Activated naive CD4-positive, alpha-beta T cell treated with anti-CD3 and anti-CD28 coated beads, Interleukin-2, amount 50 U/mL, for 72 hours (primary cell): ENCODE data around the gene TIPIN. TPM values are rescaled to one million over a fixed set of nuclear protein-coding genes. Genes with fewer than 3 reads are reported as not detected.
"Not testable (repeated sequence)": the region's sequence is repeated elsewhere in the genome, so short reads cannot be mapped to it uniquely, and the experiment has no call there.

Source experiments
- ATAC-seq, 2 donors: fragments of 150-1000 bp; cut with Tn5 transposase; 2 replicates each; pipeline ENCODE4 v1.10.0; 2021; ENCODE audit warnings: mild to moderate bottlenecking in 2 of 2, moderate library complexity in 2 of 2
- DNase-seq, 2 donors: peaks; one replicate each; pipeline ENCODE4 v3.0.0; 2021 to 2022; ENCODE audit warnings: low spot score in 2 of 2
- H3K27ac Mint-ChIP-seq, 2 donors: one replicate each; pipeline ENCODE4 v1.8.0; 2022; ENCODE audit warnings: mild to moderate bottlenecking in 2 of 2, mixed read lengths in 2 of 2
- H3K36me3 Mint-ChIP-seq, 2 donors: one replicate each; pipeline ENCODE4 v1.8.0; 2022; ENCODE audit warnings: mixed read lengths in 2 of 2
- H3K9me3 Mint-ChIP-seq, 2 donors: one replicate each; pipeline ENCODE4 v1.8.0; 2022; ENCODE audit warnings: mixed read lengths in 2 of 2
- total RNA-seq, 2 donors: library from RNA; stranded (reverse); gene quantifications; one replicate each; pipeline ENCODE4 v1.2.3, GENCODE V29; 2022

TIPIN gene
- 10 to 100 TPM; 27.9 to 36.3 TPM for total RNA-seq

- H3K27ac Mint-ChIP-seq, result peak within 1 kb of the TSS; percentile 94 to 99
These were observed at the start of gene TIPIN for GRCh38 chr15:66356359-66357236. Gene TIPIN, minus strand, starts transcription at chr15:66356685. Its CDS starts 3,738 bp downstream, at chr15:66352947.

GRCh38 chr15:66405615-66406014, 49.1 kb upstream of the TIPIN start:
- DNase-seq (no peak), ATAC-seq (no peak)
- no peak overlapping the region for H3K27ac Mint-ChIP-seq

More at GRCh38 chr15:66356359-66357236, at the start of gene TIPIN:
- ATAC-seq, result peak; percentile 97 to 99
- Mint-ChIP-seq H3K9me3 (no peaks in the 10 kb centered on the region), H3K36me3 (peaks cover 16 to 26% of the 10 kb centered on the region in 2 donors)
- DNase-seq, result peak; percentile 97 to 98

GRCh38 chr15:66405007-66405406, 48.5 kb upstream of the TIPIN start:
- H3K9me3 Mint-ChIP-seq, result no peaks in the 10 kb centered on the region
- no peak for DNase-seq
- ATAC-seq, result no peak
- peaks cover 0 to 29% of the 10 kb centered on the region in 2 donors for H3K36me3 Mint-ChIP-seq
- H3K27ac Mint-ChIP-seq, result no peak overlapping the region

More at GRCh38 chr15:66405615-66406014, 49.1 kb upstream of the TIPIN start:
- Mint-ChIP-seq H3K9me3 (no peaks in the 10 kb centered on the region), H3K36me3 (peaks cover 0 to 24% of the 10 kb centered on the region in 2 donors)

- Mint-ChIP-seq H3K9me3 (no peaks in the 10 kb centered on the region), H3K36me3 (peaks cover 0 to 29% of the 10 kb centered on the region in 2 donors), H3K27ac (peak overlapping the region in 1 of 2 donors; percentile 24)
- no peak for ATAC-seq
- DNase-seq, result no peak
These were observed 48.0 kb upstream of the TIPIN start for GRCh38 chr15:66404532-66404931.

- Mint-ChIP-seq H3K36me3 (peaks cover 0 to 29% of the 10 kb centered on the region in 2 donors), H3K9me3 (no peaks in the 10 kb centered on the region), H3K27ac (no peak overlapping the region)
- ATAC-seq (no peak), DNase-seq (no peak)
These were observed 47.6 kb upstream of the TIPIN start for GRCh38 chr15:66404122-66404521.

GRCh38 chr15:66403323-66403722, 46.8 kb upstream of the TIPIN start:
- DNase-seq, result no peak
- Mint-ChIP-seq H3K27ac (no peak overlapping the region), H3K9me3 (no peaks in the 10 kb centered on the region), H3K36me3 (peaks cover 0 to 29% of the 10 kb centered on the region in 2 donors)
- ATAC-seq, result no peak

- DNase-seq (no peak), ATAC-seq (no peak)
- Mint-ChIP-seq H3K9me3 (no peaks in the 10 kb centered on the region), H3K27ac (no peak overlapping the region), H3K36me3 (peaks cover 0 to 29% of the 10 kb centered on the region in 2 donors)
These were observed 46.3 kb upstream of the TIPIN start for GRCh38 chr15:66402761-66403284.

GRCh38 chr15:66401130-66402021, 44.9 kb upstream of the TIPIN start:
- peaks cover 0 to 36% of the 10 kb centered on the region in 2 donors for H3K36me3 Mint-ChIP-seq
- DNase-seq, result no peak
- peak; percentile 64 to 73 for ATAC-seq
- H3K9me3 Mint-ChIP-seq, result no peaks in the 10 kb centered on the region
- peak overlapping the region in 1 of 2 donors; percentile 66 for H3K27ac Mint-ChIP-seq

GRCh38 chr15:66400351-66400774, 43.9 kb upstream of the TIPIN start:
- H3K27ac Mint-ChIP-seq, result peak overlapping the region in 1 of 2 donors; percentile 52
- peak; percentile 68 to 77 for ATAC-seq

GRCh38 chr15:66399276-66399675, 42.8 kb upstream of the TIPIN start:
- no peak overlapping the region for H3K27ac Mint-ChIP-seq
- peaks cover 0 to 38% of the 10 kb centered on the region in 2 donors for H3K36me3 Mint-ChIP-seq
- H3K9me3 Mint-ChIP-seq, result no peaks in the 10 kb centered on the region
- ATAC-seq (no peak), DNase-seq (no peak)

More at GRCh38 chr15:66400351-66400774, 43.9 kb upstream of the TIPIN start:
- DNase-seq, result no peak
- H3K36me3 Mint-ChIP-seq, result peaks cover 0 to 40% of the 10 kb centered on the region in 2 donors
- H3K9me3 Mint-ChIP-seq, result no peaks in the 10 kb centered on the region

GRCh38 chr15:66394915-66395314, 38.4 kb upstream of the TIPIN start:
- Mint-ChIP-seq H3K9me3 (no peaks in the 10 kb centered on the region), H3K36me3 (peaks cover 0 to 42% of the 10 kb centered on the region in 2 donors), H3K27ac (no peak overlapping the region)
- no peak for ATAC-seq
- DNase-seq, result no peak

- Mint-ChIP-seq H3K27ac (no peak overlapping the region), H3K36me3 (peaks cover 0 to 46% of the 10 kb centered on the region in 2 donors), H3K9me3 (no peaks in the 10 kb centered on the region)
- ATAC-seq (no peak), DNase-seq (no peak)
These were observed 38.0 kb upstream of the TIPIN start for GRCh38 chr15:66394472-66394871.

- not testable (repeated sequence) for DNase-seq, H3K9me3 Mint-ChIP-seq, H3K27ac Mint-ChIP-seq, ATAC-seq
- peaks cover 2 to 56% of the 10 kb centered on the region in 2 donors for H3K36me3 Mint-ChIP-seq
These were observed 36.6 kb upstream of the TIPIN start for GRCh38 chr15:66393037-66393436.

GRCh38 chr15:66390678-66391077, 34.2 kb upstream of the TIPIN start:
- DNase-seq (no peak), ATAC-seq (peak in 1 of 2 donors; percentile 28)
- H3K27ac Mint-ChIP-seq, result peak overlapping the region; percentile 46 to 66
- no peaks in the 10 kb centered on the region for H3K9me3 Mint-ChIP-seq
- H3K36me3 Mint-ChIP-seq, result peaks cover 17 to 56% of the 10 kb centered on the region in 2 donors

- ATAC-seq, result no peak
- no peak for DNase-seq
- peaks cover 17 to 50% of the 10 kb centered on the region in 2 donors for H3K36me3 Mint-ChIP-seq
These were observed 33.4 kb upstream of the TIPIN start for GRCh38 chr15:66389859-66390381.

More at GRCh38 chr15:66389859-66390381, 33.4 kb upstream of the TIPIN start:
- Mint-ChIP-seq H3K27ac (peak overlapping the region; percentile 19 to 46), H3K9me3 (no peaks in the 10 kb centered on the region)
